HG03095 (cell line): ENCODE data around the gene TEAD2.
"Not testable (repeated sequence)": the region's sequence is repeated elsewhere in the genome, so short reads cannot be mapped to it uniquely, and the experiment has no call there.

Experiments
- ATAC-seq: cut with Tn5 transposase; IDR thresholded peaks from one replicate; pipeline ENCODE4 v1.9.1; 2021; ENCODE audit warnings: moderate library complexity; ENCODE audit not compliant: unreplicated experiment

TEAD2 gene

GRCh38 chr19:49387936-49388372, 25.7 kb upstream of the TEAD2 start, which contains the start of gene KASH5:
TSS of gene KASH5 (plus strand) at chr19:49388249. CDS start at chr19:49390884, 2,635 bp downstream.
- no peak for ATAC-seq

GRCh38 chr19:49383599-49383998, 21.4 kb upstream of the TEAD2 start:
- no peak for ATAC-seq

DNA sequence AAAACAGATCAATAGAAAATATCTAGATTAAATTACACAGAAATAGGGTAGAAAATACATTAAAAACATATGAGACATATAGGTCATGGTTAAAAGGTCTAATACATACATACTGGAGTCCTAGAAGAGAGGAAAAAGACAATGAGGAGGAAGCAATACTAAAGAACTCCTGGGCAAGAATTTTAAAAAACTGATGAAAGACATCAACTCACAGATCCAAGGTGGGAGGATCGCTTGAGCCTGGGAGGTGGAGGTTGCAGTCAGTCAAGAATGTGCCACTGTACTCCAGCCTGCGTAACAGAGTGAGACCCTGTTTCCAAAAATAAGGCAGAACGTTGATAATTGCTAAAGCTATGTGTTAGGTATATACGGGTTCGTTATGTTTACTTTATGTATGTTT, 20.4 kb upstream of the TEAD2 start:
- ATAC-seq, result no peak

GRCh38 chr19:49380391-49380790, 18.2 kb upstream of the TEAD2 start:
- ATAC-seq, result no peak

- ATAC-seq, result no peak
Observed at GRCh38 chr19:49378512-49378911, 16.3 kb upstream of the TEAD2 start.

DNA sequence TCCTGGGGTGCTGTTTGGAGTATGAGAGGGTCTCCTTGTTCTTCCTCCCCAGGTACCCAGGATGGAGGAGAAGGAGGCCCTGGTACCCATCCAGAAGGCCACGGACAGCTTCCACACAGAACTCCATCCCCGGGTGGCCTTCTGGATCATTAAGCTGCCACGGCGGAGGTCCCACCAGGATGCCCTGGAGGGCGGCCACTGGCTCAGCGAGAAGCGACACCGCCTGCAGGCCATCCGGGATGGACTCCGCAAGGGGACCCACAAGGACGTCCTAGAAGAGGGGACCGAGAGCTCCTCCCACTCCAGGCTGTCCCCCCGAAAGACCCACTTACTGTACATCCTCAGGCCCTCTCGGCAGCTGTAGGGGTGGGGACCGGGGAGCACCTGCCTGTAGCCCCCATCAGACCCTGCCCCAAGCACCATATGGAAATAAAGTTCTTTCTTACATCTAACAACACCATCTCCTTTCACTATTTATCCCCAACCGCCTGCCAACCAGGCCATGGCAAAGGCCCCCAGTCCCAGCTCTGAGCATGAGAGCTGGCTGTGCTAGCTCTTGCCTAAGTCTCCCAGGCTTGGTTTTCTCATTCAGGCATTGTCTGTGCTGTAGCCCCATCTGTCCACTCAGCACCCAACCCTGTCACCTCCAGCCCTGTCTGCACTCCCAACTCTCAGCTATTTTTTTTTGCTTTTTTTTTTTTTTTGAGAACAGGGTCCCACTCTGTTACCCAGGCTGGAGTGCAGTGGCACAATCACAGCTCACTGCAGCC, 12.6 kb upstream of the TEAD2 start:
- ATAC-seq, result no peak

DNA sequence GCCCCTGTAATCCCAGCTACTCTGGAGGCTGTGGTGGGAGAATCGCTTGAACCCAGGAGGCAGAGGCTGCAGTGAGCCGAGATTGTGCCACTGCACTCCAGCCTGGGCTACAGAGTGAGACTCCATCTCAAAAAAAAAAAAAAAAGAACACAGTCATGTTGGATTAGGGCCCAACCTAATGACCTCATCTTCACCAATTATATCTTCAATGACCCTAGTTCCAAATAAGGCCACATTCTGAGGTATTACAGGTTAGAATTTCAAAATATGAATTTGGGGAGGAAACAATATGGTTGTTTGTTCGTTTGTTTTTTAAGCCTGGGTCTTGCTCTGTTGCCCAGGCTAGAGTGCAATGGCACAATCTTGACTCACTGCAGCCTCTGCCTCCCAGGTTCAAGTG, 11.0 kb upstream of the TEAD2 start:
- ATAC-seq, result not testable (repeated sequence)

DNA sequence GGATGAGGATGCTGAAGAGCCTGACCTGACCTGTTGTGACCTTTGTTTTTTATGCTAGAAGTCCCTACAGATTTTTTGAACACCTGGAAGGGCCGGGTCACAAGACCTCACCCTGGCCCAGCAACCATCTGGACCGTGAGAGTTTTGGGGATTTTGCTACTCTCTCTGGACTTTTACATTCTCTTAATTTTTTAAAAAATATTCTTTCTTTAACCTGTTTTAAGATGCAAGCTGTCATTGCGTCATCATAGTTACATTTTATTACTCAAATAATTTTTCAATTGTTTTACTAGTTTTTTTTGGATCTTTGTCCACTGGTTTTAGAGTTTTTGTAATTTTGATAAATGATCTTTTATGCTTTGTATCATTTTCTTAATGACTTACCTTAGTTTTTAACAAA, 9.0 kb upstream of the TEAD2 start:
- ATAC-seq, result no peak

DNA sequence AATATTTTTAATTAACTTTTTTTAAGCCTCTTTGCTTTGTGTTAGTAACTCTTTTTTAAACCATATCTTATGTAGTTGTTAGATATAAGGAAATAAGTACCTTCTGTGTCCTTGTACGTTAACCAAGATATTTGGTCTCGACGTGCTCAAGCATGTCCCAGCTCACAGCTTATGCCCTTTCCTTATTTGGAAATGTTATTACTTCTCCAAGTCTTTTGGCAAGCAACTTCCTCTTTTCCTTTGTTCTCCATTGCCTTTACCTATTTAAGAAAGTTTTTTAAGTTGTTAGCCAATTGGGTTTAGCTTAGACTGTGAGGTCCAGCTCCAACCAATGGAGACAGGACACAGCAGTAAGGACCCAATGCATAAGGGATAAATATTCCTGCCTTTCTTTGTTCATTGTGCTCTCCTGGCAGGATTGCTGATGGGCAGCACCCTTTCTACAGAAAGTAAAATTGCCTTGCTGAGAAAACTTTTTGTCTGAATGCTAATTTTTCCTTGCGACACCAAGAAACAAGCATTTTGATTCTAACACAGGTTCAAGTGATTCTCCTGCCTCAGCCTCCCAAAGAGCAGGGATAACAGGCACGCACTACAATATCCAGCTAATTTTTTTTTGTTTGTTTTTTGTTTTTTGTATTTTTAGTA, 6.6 kb upstream of the TEAD2 start:
- ATAC-seq, result no peak

DNA sequence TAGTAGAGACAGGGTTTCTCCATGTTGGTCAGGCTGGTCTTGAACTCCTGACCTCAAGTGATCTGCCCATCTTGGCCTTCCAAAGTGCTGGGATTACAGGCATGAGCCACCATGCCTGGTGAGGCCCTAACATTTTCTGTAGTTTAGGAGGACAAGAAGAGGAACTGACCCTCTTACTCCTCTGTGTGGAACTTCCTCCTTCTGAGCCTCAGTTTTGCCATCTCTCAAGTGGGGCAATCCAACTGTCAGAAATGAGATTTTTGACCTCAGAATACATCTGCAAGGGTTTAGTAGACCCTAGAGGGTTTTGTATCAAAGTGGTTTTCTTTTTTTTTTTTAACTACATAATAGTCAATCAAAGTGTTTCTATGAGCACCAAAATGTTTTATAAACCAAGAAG, 3.9 kb upstream of the TEAD2 start:
- no peak for ATAC-seq

DNA sequence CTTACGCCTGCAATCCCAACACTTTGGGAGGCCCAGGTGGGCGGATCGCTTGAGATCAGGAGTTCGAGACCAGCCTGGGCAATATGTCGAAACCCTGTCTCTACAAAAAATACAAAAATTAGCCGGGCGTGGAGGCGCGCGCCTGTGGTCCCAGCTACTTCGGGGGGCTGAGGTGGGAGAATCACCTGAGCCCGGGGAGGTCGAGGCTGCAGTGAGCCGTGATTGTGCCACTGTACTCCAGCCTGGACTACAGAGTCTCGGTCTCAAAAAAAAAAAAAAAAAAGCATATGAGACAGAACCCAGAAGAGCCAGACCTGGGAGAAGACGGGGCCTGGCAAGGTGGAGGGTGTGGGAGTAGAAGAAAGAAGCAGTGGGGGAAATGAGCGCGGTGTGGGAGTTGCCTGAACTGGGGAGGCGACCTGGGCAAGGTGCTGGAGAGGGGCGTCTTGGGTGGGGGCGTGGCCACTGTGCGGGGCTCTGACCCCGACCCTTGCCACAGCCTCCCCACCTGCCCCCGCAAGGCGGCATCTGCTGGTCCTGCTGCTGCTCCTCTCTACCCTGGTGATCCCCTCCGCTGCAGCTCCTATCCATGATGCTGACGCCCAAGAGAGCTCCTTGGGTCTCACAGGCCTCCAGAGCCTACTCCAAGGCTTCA, 2.0 kb upstream of the TEAD2 start:
- no peak for ATAC-seq

GRCh38 chr19:49363268-49364082, 1.3 kb upstream of the TEAD2 start, which contains the start of gene DKKL1:
TSS of gene DKKL1 (plus strand) at chr19:49363877. CDS start at chr19:49363999, 122 bp downstream.
- ATAC-seq, result peak; percentile 58

- no peak for ATAC-seq
Observed at GRCh38 chr19:49362929-49363267, 682 bp upstream of the TEAD2 start.

- no peak for ATAC-seq
Observed at GRCh38 chr19:49361438-49362047, 673 bp downstream of the TEAD2 start.

DNA sequence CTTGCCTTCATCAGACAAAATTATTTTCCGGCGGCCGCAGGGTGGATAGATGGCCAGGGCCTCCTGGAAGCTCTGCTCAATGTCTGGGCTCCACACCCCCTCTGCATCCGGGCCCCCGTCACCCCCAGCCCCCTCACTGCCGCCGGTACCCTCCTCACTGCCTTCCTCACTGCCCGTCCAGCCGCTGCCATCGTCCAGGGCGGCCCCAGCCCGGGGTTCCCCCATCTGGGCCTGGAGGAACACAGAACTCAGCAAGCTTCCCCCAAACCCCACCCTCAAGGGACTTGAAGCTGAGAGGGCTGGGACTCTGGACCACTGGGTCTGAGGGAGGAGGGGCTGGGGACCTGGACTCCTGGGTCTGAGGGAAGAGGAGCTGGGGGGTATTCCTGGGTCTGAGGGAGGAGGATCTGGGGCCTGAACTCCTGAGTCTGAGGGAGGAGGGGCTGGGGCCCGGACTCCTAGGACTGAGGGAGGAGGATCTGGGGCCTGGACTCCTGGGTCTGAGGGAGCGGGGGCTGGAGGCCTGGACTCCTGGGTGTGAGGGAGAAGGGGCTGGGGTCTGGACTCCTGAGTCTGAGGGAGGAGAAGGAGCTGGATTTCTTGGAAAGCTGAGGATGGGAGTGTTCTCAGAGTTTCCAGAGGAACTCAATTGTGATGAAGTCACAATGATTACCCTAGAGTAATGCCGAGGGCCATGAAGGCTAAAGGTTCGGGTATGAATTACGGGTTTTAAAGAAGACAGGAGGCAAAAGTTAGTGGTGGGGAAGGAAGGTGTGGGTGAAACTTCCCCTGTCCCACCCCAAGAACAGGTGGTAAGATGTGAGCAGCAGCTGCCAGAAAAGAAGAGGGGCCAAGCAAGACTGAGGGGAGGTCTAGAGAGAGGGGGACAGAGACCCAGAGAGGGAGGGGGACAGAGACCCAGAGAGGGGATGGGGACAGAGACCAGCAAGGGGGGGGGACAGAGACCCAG, 2.1 kb downstream of the TEAD2 start:
- no peak for ATAC-seq

DNA sequence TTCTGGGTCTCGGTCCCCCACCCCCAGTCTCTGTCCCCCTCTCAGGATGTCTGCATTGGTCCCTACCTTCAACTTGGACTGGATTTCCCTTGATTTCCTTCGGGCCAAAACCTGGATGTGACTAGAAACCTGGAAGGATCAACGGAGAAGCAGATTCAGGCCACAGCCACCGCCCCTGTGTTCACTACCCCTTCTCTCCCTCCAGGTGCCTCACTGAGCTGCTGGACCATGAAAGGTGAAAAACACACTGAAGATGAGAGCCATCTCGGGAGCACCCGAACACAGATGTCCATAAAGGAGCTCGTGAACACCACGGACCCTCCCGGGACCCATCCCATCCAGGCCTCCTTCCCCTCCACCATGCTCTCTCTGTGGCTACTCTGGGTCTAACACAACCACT, 5.0 kb downstream of the TEAD2 start:
- ATAC-seq, result no peak

GRCh38 chr19:49356382-49356781, 5.8 kb downstream of the TEAD2 start:
- no peak for ATAC-seq

- ATAC-seq, result no peak
Observed at GRCh38 chr19:49355909-49356353, 6.3 kb downstream of the TEAD2 start.

DNA sequence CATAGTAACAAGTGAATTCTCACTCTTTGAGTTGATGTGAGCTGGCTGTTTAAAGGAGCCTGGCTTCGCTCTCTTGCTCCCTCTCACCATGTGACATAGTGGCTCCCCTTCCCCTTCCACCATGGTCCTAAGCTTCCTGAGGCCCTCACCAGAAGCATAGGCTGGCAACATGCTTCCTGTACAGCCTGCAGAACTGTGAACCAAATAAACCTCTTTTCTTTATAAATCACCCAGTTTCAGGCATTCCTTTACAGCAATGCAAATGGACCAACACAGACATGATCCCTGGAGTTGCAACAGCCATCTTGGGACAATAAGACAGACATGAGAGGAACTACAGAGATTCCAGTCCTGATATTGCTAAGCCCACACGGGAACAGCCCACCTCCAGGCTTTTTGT, 12.6 kb downstream of the TEAD2 start:
- ATAC-seq, result no peak
